GM12878 (cell line): ENCODE data around the gene DLEC1. TPM values are rescaled to one million over a fixed set of nuclear protein-coding genes. Genes with fewer than 3 reads are reported as not detected.

Experiments used
- ATAC-seq: fragments of 200-7000 bp; cut with Tn5 transposase; 3 replicates; pipeline ENCODE4 v1.9.1; 2020; ENCODE audit warnings: mild to moderate bottlenecking, moderate library complexity
- BruUV-seq: library from RNA; stranded (reverse); fragments of 400-500 nt; replicated peaks from 2 replicates; lab custom pipeline; 2021; lab: Mats Ljungman, UMichigan
- CTCF ChIA-PET: fragments of 300-600 bp; sonication (Branson Sonifier 250); formaldehyde crosslinking; extraction: SDS; loops from one replicate; lab custom pipeline; 2021; ENCODE audit warnings: inconsistent platforms; lab: Yijun Ruan, JAX
- POLR2A ChIA-PET: fragments of 350-600 bp; formaldehyde crosslinking; extraction: SDS; loops from one replicate; lab custom pipeline; 2021; ENCODE audit warnings: inconsistent platforms; lab: Charles Lee
- RAD21 ChIA-PET: fragments of 300-600 bp; sonication (Branson Sonifier 250); formaldehyde crosslinking; loops from one replicate; lab custom pipeline; 2023; ENCODE audit warnings: antibody characterized with exemption; ENCODE audit not compliant: unreplicated experiment; lab: Charles Lee
- SMC1A ChIA-PET: fragments of 300-600 bp; sonication (Branson Sonifier 250); formaldehyde crosslinking; loops from one replicate; lab custom pipeline; 2023; ENCODE audit not compliant: unreplicated experiment, uncharacterized antibody; lab: Charles Lee
- DNase-seq: peaks from one replicate; pipeline ENCODE4 v3.0.0-alpha.2; 2011; ENCODE audit warnings: low read depth, low spot score
- FAIRE-seq: peaks from 3 replicates; lab custom pipeline; 2011; peaks lifted over from hg19 to GRCh38; lab: Jason Lieb, UNC
- H2AFZ ChIP-seq: 2 replicates; pipeline ENCODE4 v1.6.0; 2011; ENCODE audit warnings: low read depth, low read length, control low read depth; ENCODE audit not compliant: control insufficient read depth
- H3K27ac ChIP-seq: 2 replicates; pipeline ENCODE4 v1.5.1; 2011; ENCODE audit warnings: control low read depth; ENCODE audit not compliant: control insufficient read depth, insufficient read depth
- H3K27me3 ChIP-seq, 2 experiments: replicated peaks in 1 of 2; 2 replicates each; pipeline versions ENCODE4 v1.6.0 to v1.6.1; 2011; ENCODE audit warnings: low read length in 1 of 2; ENCODE audit not compliant: control insufficient read depth in 2 of 2, insufficient read depth in 2 of 2
- H3K36me3 ChIP-seq, 2 experiments: 2 replicates each; pipeline ENCODE4 v1.5.1; 2011; ENCODE audit warnings: low read length in 1 of 2; ENCODE audit not compliant: control insufficient read depth in 2 of 2, insufficient read depth in 2 of 2
- H3K4me1 ChIP-seq: 2 replicates; pipeline ENCODE4 v1.6.1; 2011; ENCODE audit warnings: mild to moderate bottlenecking, low read length, moderate library complexity, mixed read lengths; ENCODE audit not compliant: control insufficient read depth, insufficient read depth
- H3K4me2 ChIP-seq: 2 replicates; pipeline ENCODE4 v1.6.0; 2011; ENCODE audit warnings: control low read depth; ENCODE audit not compliant: control insufficient read depth, insufficient read depth
- H3K4me3 ChIP-seq: fragments of 200-600 bp; sonication (generic); 2 replicates; pipeline ENCODE4 v1.5.1; 2016
- H3K79me2 ChIP-seq: 2 replicates; pipeline ENCODE4 v1.6.0; 2011; ENCODE audit warnings: low read length; ENCODE audit not compliant: control insufficient read depth, insufficient read depth
- H3K9ac ChIP-seq: 2 replicates; pipeline ENCODE4 v1.8.0; 2011; ENCODE audit warnings: low read length, control low read depth, mixed read lengths; ENCODE audit not compliant: control insufficient read depth, insufficient read depth
- H3K9me3 ChIP-seq: replicated peaks from 3 replicates; pipeline ENCODE4 v1.5.1; 2011; ENCODE audit warnings: mild to moderate bottlenecking, low read length; ENCODE audit not compliant: control insufficient read depth, insufficient read depth
- H4K20me1 ChIP-seq: 2 replicates; pipeline ENCODE4 v1.6.0; 2011; ENCODE audit not compliant: control insufficient read depth, insufficient read depth
- FOXK2 ChIP-seq: fragments of 450-650 bp; IDR thresholded peaks from 2 replicates; pipeline ENCODE4 v1.6.1; 2017; ENCODE audit warnings: mild to moderate bottlenecking, moderate library complexity
- HCFC1 ChIP-seq: fragments of 150-350 bp; IDR thresholded peaks from 2 replicates; pipeline ENCODE4 v1.6.1; 2014; ENCODE audit warnings: low read length
- NRF1 ChIP-seq: conservative IDR thresholded peaks from 2 replicates; pipeline ENCODE4 v1.6.1; 2011; ENCODE audit warnings: mild to moderate bottlenecking, low read depth, low read length, improper control_type of control experiment
- SREBF1 ChIP-seq: IDR thresholded peaks from 2 replicates; pipeline ENCODE4 v1.6.1; 2012; ENCODE audit warnings: mild to moderate bottlenecking, low read length
- WRNIP1 ChIP-seq: IDR thresholded peaks from 2 replicates; pipeline ENCODE4 v1.6.1; 2011; ENCODE audit warnings: low read depth, low read length, improper control_type of control experiment, borderline replicate concordance
- ZNF687 ChIP-seq: fragments of 450-650 bp; IDR thresholded peaks from 2 replicates; pipeline ENCODE4 v1.6.1; 2017; ENCODE audit warnings: mild to moderate bottlenecking, moderate library complexity
- WGBS: methylation state at CpG from one replicate; pipeline ENCODE4 v1.1.6; 2016; ENCODE audit warnings: low lambda C conversion rate; ENCODE audit not compliant: insufficient replicate concordance, insufficient coverage; ENCODE audit errors: missing lambda C conversion rate; 5-methylcytosine and 5-hydroxymethylcytosine counted together
- in situ Hi-C: fragments of 300-500 bp; cut with MboI; formaldehyde crosslinking; loops from 9 replicates; pipeline ENCODE4 v1.14.3; 2018; ENCODE audit warnings: mixed read lengths
- intact Hi-C: fragments of 100-400 bp; cut with micrococcal nuclease; formaldehyde crosslinking; loops from one replicate; pipeline ENCODE4 v1.14.2; 2022; ENCODE audit not compliant: unreplicated experiment
- polyA plus RNA-seq, 11 experiments: library from polyadenylated mRNA; depleted of rRNA in 4 of 11; unstranded in 6 of 11; stranded (reverse) in 5 of 11; fragments of >200 nt; fragmentation: Nextera tagmentation in 4 of 11; fragmentation: Illumina TruSeq in 1 of 11; extraction: Ambion mirVana in 4 of 11; extraction: Trizol in 1 of 11; gene quantifications; 1 replicate in 1 of 11; 2 replicates in 10 of 11; pipeline versions ENCODE4 v1.2.1 to v1.2.3, GENCODE V29; 2011 to 2016; ENCODE audit warnings: inconsistent platforms in 2 of 11, missing spikeins in 2 of 11, low read depth in 1 of 11
- total RNA-seq, 4 experiments: library from RNA; depleted of rRNA in 3 of 4; stranded (reverse); fragments of >200 nt in 3 of 4; fragmentation: Illumina TruSeq in 1 of 4; extraction: Trizol in 1 of 4; gene quantifications; 2 replicates each; pipeline versions ENCODE4 v1.2.1 to v1.2.3, GENCODE V29; 2013 to 2021

The DLEC1 gene
- total and polyA plus RNA-seq, 10 of the 15 experiments (the other 5 are each of a cell fraction or from before 2014, with no cell fraction given), result 0.03 to 0.29 (median 0.07) TPM; not detected in 3

DNA sequence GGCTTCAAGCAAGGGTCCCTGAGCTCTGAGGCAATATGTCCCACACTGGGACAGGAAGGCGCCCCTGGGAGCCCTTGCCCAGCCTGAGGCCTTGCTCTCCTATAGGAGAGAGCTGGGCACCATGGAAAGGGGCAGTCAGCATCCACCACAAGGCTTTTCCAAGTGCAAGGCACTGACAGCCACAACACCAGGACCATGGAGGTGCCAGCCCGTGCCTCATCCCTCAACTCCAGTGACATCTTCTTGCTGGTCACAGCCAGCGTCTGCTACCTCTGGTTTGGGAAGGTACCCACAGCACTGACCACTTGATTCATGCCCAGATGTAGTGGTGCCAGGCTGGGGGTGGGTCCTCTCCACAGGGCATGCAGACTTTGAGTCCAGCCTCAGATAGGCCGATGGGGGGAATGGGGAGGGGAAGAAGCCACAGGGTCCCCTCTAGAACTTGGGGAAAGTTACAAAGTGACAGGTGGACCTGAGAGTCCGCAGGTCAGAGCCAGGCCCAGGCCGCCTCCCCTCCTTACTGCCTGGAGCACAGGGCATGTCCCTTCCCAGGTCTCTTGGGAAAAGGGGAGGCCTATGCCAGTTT, 36.6 kb upstream of the DLEC1 start:
- ATAC-seq (no peak), DNase-seq (no peak), FAIRE-seq (no peak)
- Histone ChIP-seq H3K36me3 (peaks cover 0 to 3% of the 10 kb centered on the region in 2 experiments; a peak in 2 of 4 replicates), H3K79me2 (no peaks in the 10 kb centered on the region), H3K4me2 (no peak overlapping the region), H3K4me3 (no peak overlapping the region), H2AFZ (no peak overlapping the region), H3K4me1 (peaks cover 9% of the 10 kb centered on the region), H3K9me3 (no peaks in the 10 kb centered on the region), H3K9ac (no peak overlapping the region), H4K20me1 (no peaks in the 10 kb centered on the region), H3K27me3 (no peaks in the 10 kb centered on the region), H3K27ac (no peak overlapping the region)
- RAD21 ChIA-PET, result interaction anchor here (1.9 kb wide), 1 partner anchor 28 kb away, joined by 9 read pairs; no protein-coding TSS in a partner anchor
- WGBS, result 73% methylated on average over 6 of the region's 6 CpGs
- TF ChIP-seq SREBF1 (no peak), ZNF687 (no peak), FOXK2 (no peak), HCFC1 (no peak), WRNIP1 (no peak), NRF1 (no peak)
- POLR2A ChIA-PET, result no interaction called here
- SMC1A ChIA-PET, result no interaction called here
- BruUV-seq, result no TSS peak
- intact Hi-C loops, result no loop called here
- in situ Hi-C loops, result no loop called here
- CTCF ChIA-PET, result interaction anchor here (1.5 kb wide), 1 partner anchor 28 kb away, joined by 5 read pairs; no protein-coding TSS in a partner anchor
